ENCODE data around the gene CHST11. TPM values are rescaled to one million over a fixed set of nuclear protein-coding genes. Genes with fewer than 3 reads are reported as not detected.

CHST11 gene
- total and polyA plus RNA-seq, 10 of the 15 experiments (the other 5 are each of a cell fraction or from before 2014, with no cell fraction given), result 1.9 to 38.1 (median 17.2) TPM

DNA sequence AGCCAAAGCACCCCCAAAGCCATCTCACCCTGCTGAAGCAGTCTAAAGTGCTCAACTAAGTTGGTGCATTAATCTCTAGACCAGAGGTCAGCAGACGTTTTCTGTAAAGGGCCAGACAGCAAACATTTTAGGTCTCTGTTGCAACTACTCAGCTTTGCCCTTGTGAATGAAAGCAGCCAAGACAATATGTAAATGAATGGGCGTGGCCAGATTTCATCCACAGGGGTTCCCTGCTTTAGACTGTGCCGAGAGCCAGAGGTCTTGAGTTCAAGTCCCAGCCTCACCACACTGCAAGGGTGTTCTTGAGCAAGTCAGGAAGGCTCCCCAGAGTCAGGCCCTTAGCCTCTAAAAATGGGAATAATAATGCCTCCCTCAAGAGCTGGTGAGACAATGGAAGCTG lies 166.2 kb downstream of the CHST11 start (continued):
- TF ChIP-seq, protein P1, sequence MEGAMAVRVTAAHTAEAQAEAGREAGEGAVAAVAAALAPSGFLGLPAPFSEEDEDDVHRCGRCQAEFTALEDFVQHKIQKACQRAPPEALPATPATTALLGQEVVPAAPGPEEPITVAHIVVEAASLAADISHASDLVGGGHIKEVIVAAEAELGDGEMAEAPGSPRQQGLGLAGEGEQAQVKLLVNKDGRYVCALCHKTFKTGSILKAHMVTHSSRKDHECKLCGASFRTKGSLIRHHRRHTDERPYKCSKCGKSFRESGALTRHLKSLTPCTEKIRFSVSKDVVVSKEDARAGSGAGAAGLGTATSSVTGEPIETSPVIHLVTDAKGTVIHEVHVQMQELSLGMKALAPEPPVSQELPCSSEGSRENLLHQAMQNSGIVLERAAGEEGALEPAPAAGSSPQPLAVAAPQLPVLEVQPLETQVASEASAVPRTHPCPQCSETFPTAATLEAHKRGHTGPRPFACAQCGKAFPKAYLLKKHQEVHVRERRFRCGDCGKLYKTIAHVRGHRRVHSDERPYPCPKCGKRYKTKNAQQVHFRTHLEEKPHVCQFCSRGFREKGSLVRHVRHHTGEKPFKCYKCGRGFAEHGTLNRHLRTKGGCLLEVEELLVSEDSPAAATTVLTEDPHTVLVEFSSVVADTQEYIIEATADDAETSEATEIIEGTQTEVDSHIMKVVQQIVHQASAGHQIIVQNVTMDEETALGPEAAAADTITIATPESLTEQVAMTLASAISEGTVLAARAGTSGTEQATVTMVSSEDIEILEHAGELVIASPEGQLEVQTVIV (IDR thresholded peaks at IDR 0.05; ENCODE audit: borderline replicate concordance, partially characterized antibody), result no peak

DNA sequence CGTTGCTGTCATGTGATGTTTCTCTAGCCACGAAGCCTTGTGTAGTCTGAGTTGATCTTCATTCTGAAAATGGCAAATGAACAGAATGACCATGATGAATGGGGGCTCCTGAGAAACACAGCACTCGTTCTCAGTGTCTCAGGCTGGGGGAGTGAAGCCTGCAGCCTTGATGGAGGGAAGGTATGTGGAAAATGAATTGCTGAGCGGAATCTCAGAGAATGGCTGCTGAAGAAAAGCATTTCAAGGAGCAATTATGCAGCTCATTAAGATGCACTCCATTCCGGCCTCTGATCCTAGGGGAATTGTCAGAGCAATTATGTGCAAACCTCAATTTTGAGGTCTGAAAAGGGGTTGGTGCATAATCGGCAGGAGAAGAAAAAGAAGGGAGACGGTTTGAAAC lies 167.1 kb downstream of the CHST11 start:
- no peaks in the 10 kb centered on the region for H4K20me1 ChIP-seq (ENCODE audit: control insufficient read depth, insufficient read depth)
- FAIRE-seq, result no peak
- intact Hi-C loops (cut with micrococcal nuclease; ENCODE audit: unreplicated experiment), result no loop called here

More for the DNA sequence above, 167.1 kb downstream of the CHST11 start:
- no peak overlapping the region for H2AFZ ChIP-seq (ENCODE audit: control insufficient read depth, low read depth, low read length)
- no peak overlapping the region for H3K27ac ChIP-seq (ENCODE audit: control insufficient read depth, insufficient read depth)
- H3K36me3 ChIP-seq (ENCODE audit: control insufficient read depth in 2 of 2, insufficient read depth in 2 of 2, low read length in 1 of 2), result peaks cover 3 to 9% of the 10 kb centered on the region in 2 experiments; a peak in 2 of 4 replicates
- H3K4me1 ChIP-seq (ENCODE audit: control insufficient read depth, insufficient read depth, low read length), result no peaks in the 10 kb centered on the region
- ChIA-PET SMC1A (ENCODE audit: uncharacterized antibody, unreplicated experiment) (interaction anchor here (1.1 kb wide), 1 partner anchor 19 kb away, joined by 3 read pairs; no protein-coding TSS in a partner anchor), CTCF (interaction anchor here (0.7 kb wide), 1 partner anchor 17 kb away, joined by 3 read pairs; no protein-coding TSS in a partner anchor), POLR2A (no interaction called here), RAD21 (ENCODE audit: unreplicated experiment) (no interaction called here)
- BruUV-seq (replicated peaks), result no TSS peak
- WGBS (ENCODE audit: insufficient coverage, insufficient replicate concordance, low lambda C conversion rate, missing lambda C conversion rate), result 58% methylated on average over 7 of the region's 7 CpGs
- TF ChIP-seq TCF12 (IDR thresholded peaks at IDR 0.05; ENCODE audit: low read depth, low read length) (no peak), ETV6 (conservative IDR thresholded peaks at IDR 0.05 in 1 of 2, IDR thresholded peaks at IDR 0.05 in 1 of 2; ENCODE audit: borderline replicate concordance in 1 of 2, low read depth in 1 of 2) (no peak), SUZ12 (IDR thresholded peaks at IDR 0.05; ENCODE audit: unreplicated experiment) (no peak), TARDBP (IDR thresholded peaks at IDR 0.05; ENCODE audit: borderline replicate concordance) (no peak), POLR2AphosphoS5 (IDR thresholded peaks at IDR 0.05; ENCODE audit: low read length) (no peak), RUNX3 (IDR thresholded peaks at IDR 0.05; ENCODE audit: low read length) (no peak), NR2C2 (IDR thresholded peaks at IDR 0.05; ENCODE audit: borderline replicate concordance, control insufficient read depth, insufficient read length, low read depth) (no peak), PML (IDR thresholded peaks at IDR 0.05; ENCODE audit: low read length) (no peak), CBX5 (IDR thresholded peaks at IDR 0.05; ENCODE audit: low read depth) (no peak), SPI1 (IDR thresholded peaks at IDR 0.05; ENCODE audit: borderline replicate concordance, insufficient read depth, low read depth, low read length) (no peak), NFXL1 (IDR thresholded peaks at IDR 0.05; ENCODE audit: borderline replicate concordance) (no peak), ZNF24 (IDR thresholded peaks at IDR 0.05) (no peak), EED (IDR thresholded peaks at IDR 0.05; ENCODE audit: low read depth) (no peak), CREB1 (IDR thresholded peaks at IDR 0.05; ENCODE audit: low read depth) (no peak), SUPT20H (IDR thresholded peaks at IDR 0.05; ENCODE audit: borderline replicate concordance, control insufficient read depth, low read depth, low read length) (no peak), SREBF2 (IDR thresholded peaks at IDR 0.05; ENCODE audit: low read length) (no peak), ATF7 (IDR thresholded peaks at IDR 0.05; ENCODE audit: low read depth) (no peak)
- TF ChIP-seq, protein P2, sequence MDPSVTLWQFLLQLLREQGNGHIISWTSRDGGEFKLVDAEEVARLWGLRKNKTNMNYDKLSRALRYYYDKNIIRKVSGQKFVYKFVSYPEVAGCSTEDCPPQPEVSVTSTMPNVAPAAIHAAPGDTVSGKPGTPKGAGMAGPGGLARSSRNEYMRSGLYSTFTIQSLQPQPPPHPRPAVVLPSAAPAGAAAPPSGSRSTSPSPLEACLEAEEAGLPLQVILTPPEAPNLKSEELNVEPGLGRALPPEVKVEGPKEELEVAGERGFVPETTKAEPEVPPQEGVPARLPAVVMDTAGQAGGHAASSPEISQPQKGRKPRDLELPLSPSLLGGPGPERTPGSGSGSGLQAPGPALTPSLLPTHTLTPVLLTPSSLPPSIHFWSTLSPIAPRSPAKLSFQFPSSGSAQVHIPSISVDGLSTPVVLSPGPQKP (IDR thresholded peaks at IDR 0.05; ENCODE audit: low read depth, low read length), result no peak
- TF ChIP-seq, protein P3, sequence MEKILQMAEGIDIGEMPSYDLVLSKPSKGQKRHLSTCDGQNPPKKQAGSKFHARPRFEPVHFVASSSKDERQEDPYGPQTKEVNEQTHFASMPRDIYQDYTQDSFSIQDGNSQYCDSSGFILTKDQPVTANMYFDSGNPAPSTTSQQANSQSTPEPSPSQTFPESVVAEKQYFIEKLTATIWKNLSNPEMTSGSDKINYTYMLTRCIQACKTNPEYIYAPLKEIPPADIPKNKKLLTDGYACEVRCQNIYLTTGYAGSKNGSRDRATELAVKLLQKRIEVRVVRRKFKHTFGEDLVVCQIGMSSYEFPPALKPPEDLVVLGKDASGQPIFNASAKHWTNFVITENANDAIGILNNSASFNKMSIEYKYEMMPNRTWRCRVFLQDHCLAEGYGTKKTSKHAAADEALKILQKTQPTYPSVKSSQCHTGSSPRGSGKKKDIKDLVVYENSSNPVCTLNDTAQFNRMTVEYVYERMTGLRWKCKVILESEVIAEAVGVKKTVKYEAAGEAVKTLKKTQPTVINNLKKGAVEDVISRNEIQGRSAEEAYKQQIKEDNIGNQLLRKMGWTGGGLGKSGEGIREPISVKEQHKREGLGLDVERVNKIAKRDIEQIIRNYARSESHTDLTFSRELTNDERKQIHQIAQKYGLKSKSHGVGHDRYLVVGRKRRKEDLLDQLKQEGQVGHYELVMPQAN (conservative IDR thresholded peaks at IDR 0.05), result no peak
- no peaks in the 10 kb centered on the region for H3K27me3 ChIP-seq (replicated peaks in 1 of 2; ENCODE audit: control insufficient read depth in 2 of 2, insufficient read depth in 2 of 2, low read length in 1 of 2)
- no peaks in the 10 kb centered on the region for H3K9me3 ChIP-seq (replicated peaks; ENCODE audit: control insufficient read depth, insufficient read depth, low read length)
- no peak overlapping the region for H3K4me3 ChIP-seq
- ATAC-seq (no peak), DNase-seq (ENCODE audit: low read depth, low spot score) (no peak)
- no peak overlapping the region for H3K4me2 ChIP-seq (ENCODE audit: control insufficient read depth, insufficient read depth)
- no peak overlapping the region for H3K9ac ChIP-seq (ENCODE audit: control insufficient read depth, insufficient read depth, low read length)
- no peaks in the 10 kb centered on the region; the same call in none of the 2 replicates for H3K79me2 ChIP-seq (ENCODE audit: control insufficient read depth, insufficient read depth, low read length)
- in situ Hi-C loops (cut with MboI), result no loop called here
